H1 (cell line): ENCODE measurements around the gene CHD5. TPM values are rescaled to one million over a fixed set of nuclear protein-coding genes. Genes with fewer than 3 reads are reported as not detected.
A peak's percentile ranks its signal among the peaks of the same experiment; 100 is the strongest.

Source experiments
- CTCF ChIA-PET: fragments of 300-600 bp; sonication (Branson Sonifier 250); formaldehyde crosslinking; loops from one replicate; lab custom pipeline; 2021; ENCODE audit not compliant: partially characterized antibody; lab: Charles Lee
- POLR2A ChIA-PET: fragments of 300-600 bp; sonication (Branson Sonifier 250); formaldehyde crosslinking; loops from one replicate; lab custom pipeline; 2021; ENCODE audit warnings: inconsistent platforms; ENCODE audit not compliant: partially characterized antibody; lab: Charles Lee
- DNase-seq, 2 experiments: peaks; one replicate each; pipeline versions ENCODE4 v3.0.0 to v3.0.0-alpha.2; 2010 to 2022; ENCODE audit warnings: low spot score in 2 of 2, low read depth in 1 of 2, mixed read lengths in 1 of 2
- FAIRE-seq: peaks from 2 replicates; lab custom pipeline; 2011; peaks lifted over from hg19 to GRCh38; lab: Jason Lieb, UNC
- H2AFZ ChIP-seq: 2 replicates; pipeline ENCODE4 v1.8.1; 2012; ENCODE audit warnings: low read length, inconsistent platforms
- H2AK5ac ChIP-seq: 2 replicates; pipeline ENCODE4 v1.6.1; 2013; ENCODE audit warnings: low read depth, low read length
- H2BK120ac ChIP-seq: replicated peaks from 2 replicates; pipeline ENCODE3; 2013; ENCODE audit warnings: low read depth, low read length, inconsistent platforms
- H2BK12ac ChIP-seq: 2 replicates; pipeline ENCODE4 v1.6.1; 2013; ENCODE audit warnings: low read depth, low read length
- H2BK15ac ChIP-seq: 2 replicates; pipeline ENCODE4 v1.6.1; 2013; ENCODE audit warnings: low read length
- H2BK20ac ChIP-seq: 2 replicates; pipeline ENCODE4 v1.6.1; 2013; ENCODE audit warnings: low read length
- H2BK5ac ChIP-seq: 2 replicates; pipeline ENCODE4 v1.6.1; 2013; ENCODE audit warnings: low read depth, low read length
- H3K14ac ChIP-seq: 2 replicates; pipeline ENCODE4 v1.6.1; 2013; ENCODE audit warnings: inconsistent platforms; ENCODE audit not compliant: insufficient read length
- H3K18ac ChIP-seq: 2 replicates; pipeline ENCODE4 v1.6.1; 2013; ENCODE audit warnings: low read length; ENCODE audit errors: extremely low read depth
- H3K23ac ChIP-seq: 2 replicates; pipeline ENCODE4 v1.6.1; 2013; ENCODE audit warnings: inconsistent platforms; ENCODE audit not compliant: insufficient read length
- H3K23me2 ChIP-seq: 2 replicates; pipeline ENCODE4 v1.6.1; 2013; ENCODE audit warnings: low read depth, low read length
- H3K27ac ChIP-seq: 2 replicates; pipeline ENCODE4 v1.6.1; 2011; ENCODE audit warnings: low read depth, low read length, inconsistent platforms
- H3K27me3 ChIP-seq, 4 experiments: replicated peaks in 1 of 4; 1 replicate in 1 of 4; 2 replicates in 3 of 4; pipeline versions ENCODE4 v1.6.1 to v1.8.1; 2011 to 2013; ENCODE audit warnings: low read length in 3 of 4, mild to moderate bottlenecking in 3 of 4, inconsistent platforms in 2 of 4, mixed read lengths in 2 of 4, moderate library complexity in 1 of 4; ENCODE audit not compliant: control insufficient read depth in 3 of 4, insufficient read depth in 3 of 4; ENCODE audit errors: extremely low read depth in 1 of 4
- H3K36me3 ChIP-seq, 4 experiments: 2 replicates each; pipeline versions ENCODE4 v1.6.1 to v1.8.1; 2011 to 2013; ENCODE audit warnings: mild to moderate bottlenecking in 4 of 4, low read length in 3 of 4, moderate library complexity in 2 of 4, control low read depth in 1 of 4, inconsistent platforms in 1 of 4; ENCODE audit not compliant: insufficient read depth in 4 of 4, control insufficient read depth in 2 of 4
- H3K4ac ChIP-seq: replicated peaks from 2 replicates; pipeline ENCODE3; 2013; ENCODE audit warnings: low read length, low read depth, mixed read lengths, inconsistent platforms; ENCODE audit not compliant: insufficient read length
- H3K4me1 ChIP-seq, 4 experiments: replicated peaks in 1 of 4; 1 replicate in 1 of 4; 2 replicates in 3 of 4; pipeline versions ENCODE4 v1.6.1 to v1.8.1; 2011 to 2013; ENCODE audit warnings: low read length in 3 of 4, inconsistent platforms in 2 of 4, mixed read lengths in 1 of 4; ENCODE audit not compliant: insufficient read depth in 4 of 4, control insufficient read depth in 3 of 4
- H3K4me2 ChIP-seq, 2 experiments: 2 replicates each; pipeline versions ENCODE4 v1.6.1 to v1.8.1; 2011 to 2013; ENCODE audit warnings: low read depth in 2 of 2, low read length in 2 of 2, control low read depth in 1 of 2, inconsistent platforms in 1 of 2, mild to moderate bottlenecking in 1 of 2; ENCODE audit not compliant: insufficient read depth in 1 of 2
- H3K4me3 ChIP-seq, 4 experiments: fragments of 200-600, 300-600 bp in 1 of 4; sonication (generic), shearing (Covaris generic), sonication (Bioruptor Twin) in 1 of 4; 2 replicates each; pipeline versions ENCODE4 v1.5.1 to v1.8.1; 2011 to 2016; ENCODE audit warnings: low read length in 4 of 4, low read depth in 3 of 4, control low read depth in 2 of 4, inconsistent platforms in 2 of 4, mild to moderate bottlenecking in 2 of 4, mixed read lengths in 1 of 4, moderate library complexity in 1 of 4; ENCODE audit not compliant: insufficient read depth in 2 of 4; ENCODE audit errors: extremely low read depth in 1 of 4
- H3K56ac ChIP-seq: replicated peaks from 2 replicates; pipeline ENCODE3; 2013; ENCODE audit warnings: low read depth, mild to moderate bottlenecking, mixed read lengths, low read length, inconsistent platforms; ENCODE audit not compliant: insufficient read length
- H3K79me1 ChIP-seq: 2 replicates; pipeline ENCODE4 v1.6.1; 2013; ENCODE audit warnings: low read depth, low read length, control low read depth
- H3K79me2 ChIP-seq, 2 experiments: 2 replicates each; pipeline versions ENCODE4 v1.6.1 to v1.8.1; 2012 to 2013; ENCODE audit warnings: low read length in 2 of 2, mild to moderate bottlenecking in 2 of 2, inconsistent platforms in 1 of 2; ENCODE audit not compliant: insufficient read depth in 2 of 2, control insufficient read depth in 1 of 2
- H3K9ac ChIP-seq, 4 experiments: replicated peaks in 1 of 4; 1 replicate in 1 of 4; 2 replicates in 3 of 4; pipeline versions ENCODE4 v1.6.1 to v1.8.1; 2011 to 2013; ENCODE audit warnings: low read depth in 3 of 4, low read length in 3 of 4, control low read depth in 2 of 4, mild to moderate bottlenecking in 2 of 4, moderate library complexity in 2 of 4, inconsistent platforms in 1 of 4; ENCODE audit errors: extremely low read depth in 1 of 4
- H3K9me3 ChIP-seq, 2 experiments: 2 replicates each; pipeline versions ENCODE4 v1.6.1 to v1.8.1; 2012 to 2013; ENCODE audit warnings: mild to moderate bottlenecking in 2 of 2, moderate library complexity in 2 of 2, control low read depth in 1 of 2, inconsistent platforms in 1 of 2, low read depth in 1 of 2, low read length in 1 of 2, mixed read lengths in 1 of 2; ENCODE audit not compliant: insufficient read depth in 2 of 2
- H4K20me1 ChIP-seq, 2 experiments: replicated peaks in 1 of 2; 2 replicates each; pipeline versions ENCODE3 to v1.8.1; 2011 to 2013; ENCODE audit warnings: inconsistent platforms in 2 of 2, low read length in 2 of 2, mild to moderate bottlenecking in 1 of 2; ENCODE audit not compliant: insufficient read depth in 2 of 2, control insufficient read depth in 1 of 2
- H4K5ac ChIP-seq: 2 replicates; pipeline ENCODE4 v1.6.1; 2013; ENCODE audit warnings: low read length, low read depth, mixed read lengths, inconsistent platforms; ENCODE audit not compliant: insufficient read length
- H4K8ac ChIP-seq: 2 replicates; pipeline ENCODE4 v1.8.0; 2013; ENCODE audit warnings: mild to moderate bottlenecking, moderate library complexity, low read length, inconsistent platforms; ENCODE audit not compliant: insufficient read depth; ENCODE audit errors: extremely low read depth
- H4K91ac ChIP-seq: replicated peaks from 2 replicates; pipeline ENCODE3; 2013; ENCODE audit warnings: low read length, mixed read lengths, inconsistent platforms; ENCODE audit not compliant: insufficient read length
- ATF3 ChIP-seq: IDR thresholded peaks from 2 replicates; pipeline ENCODE4 v1.6.1; 2011; ENCODE audit warnings: low read depth, mild to moderate bottlenecking, low read length; ENCODE audit not compliant: insufficient read depth
- NRF1 ChIP-seq: IDR thresholded peaks from 2 replicates; pipeline ENCODE4 v1.6.1; 2011; ENCODE audit warnings: mild to moderate bottlenecking, low read depth, low read length, improper control_type of control experiment
- POLR2AphosphoS5 ChIP-seq: IDR thresholded peaks from 2 replicates; pipeline ENCODE4 v1.6.1; 2011; ENCODE audit warnings: low read depth, low read length
- RNF2 ChIP-seq: fragments of 200-900, 300-1000 bp; sonication (generic); IDR thresholded peaks from 2 replicates; pipeline ENCODE4 v1.7.1; 2016; ENCODE audit warnings: borderline replicate concordance, low read depth, mild to moderate bottlenecking, antibody characterized with exemption, low read length; ENCODE audit not compliant: poor library complexity, severe bottlenecking; ENCODE audit errors: missing control alignments
- SIX5 ChIP-seq: IDR thresholded peaks from 2 replicates; pipeline ENCODE4 v1.6.1; 2011; ENCODE audit warnings: mild to moderate bottlenecking, low read depth, low read length
- SP4 ChIP-seq: IDR thresholded peaks from 2 replicates; pipeline ENCODE4 v1.6.1; 2012; ENCODE audit warnings: low read length, inconsistent platforms
- USF2 ChIP-seq: IDR thresholded peaks from 2 replicates; pipeline ENCODE4 v1.6.1; 2011; ENCODE audit warnings: low read length, improper control_type of control experiment
- WGBS, 2 experiments: shearing (Covaris generic) in 1 of 2; methylation state at CpG; one replicate each; pipeline versions ENCODE4 v1.1.6 to v1.1.7; 2013 to 2015; ENCODE audit warnings: low lambda C conversion rate in 2 of 2, mixed read lengths in 2 of 2, inconsistent platforms in 1 of 2, low coverage in 1 of 2, missing lambda C conversion rate in 1 of 2; ENCODE audit not compliant: insufficient replicate concordance in 2 of 2, insufficient coverage in 1 of 2, insufficient read length in 1 of 2; ENCODE audit errors: extremely low coverage in 1 of 2, missing lambda C conversion rate in 1 of 2; 5-methylcytosine and 5-hydroxymethylcytosine counted together
- polyA plus RNA-seq, 7 experiments: library from polyadenylated mRNA; depleted of rRNA in 3 of 7; stranded (reverse) in 5 of 7; unstranded in 2 of 7; fragments of >200 nt in 5 of 7; fragments of 200-250 nt in 2 of 7; gene quantifications; 1 replicate in 5 of 7; 2 replicates in 1 of 7; 4 replicates in 1 of 7; pipeline versions ENCODE4 v1.2.1 to v1.2.3, GENCODE V29; 2011 to 2013; ENCODE audit warnings: missing spikeins in 2 of 7, mixed read lengths in 2 of 7
- total RNA-seq: library from RNA; stranded (reverse); fragmentation: NEBNext Ultra II Directional; extraction: Animal tissue kit (Norgen Biotek cat#: 25700); gene quantifications from 2 replicates; pipeline ENCODE4 v1.2.1, GENCODE V29; 2021

Gene CHD5
- total and polyA plus RNA-seq, 2 of the 8 experiments (the other 6 are each of a cell fraction or from before 2014, with no cell fraction given) = 0.42 to 1.8 TPM

- H4K5ac ChIP-seq = no peak overlapping the region
These were observed 27.8 kb upstream of the CHD5 start for GRCh38 chr1:6207921-6208320.

More at GRCh38 chr1:6207921-6208320, 27.8 kb upstream of the CHD5 start:
- Histone ChIP-seq H3K36me3 (no peaks in the 10 kb centered on the region), H4K20me1 (peaks cover 0 to 7% of the 10 kb centered on the region in 2 experiments), H3K79me1 (no peaks in the 10 kb centered on the region), H2AK5ac (peak overlapping the region; percentile 53; the same call in 1 of the 2 replicates), H3K4me2 (peak overlapping the region; percentile 23 to 57; a peak in 1 of 4 replicates), H4K91ac (no peak overlapping the region), H2BK12ac (no peak overlapping the region), H3K27me3 (peaks cover 1 to 52% (median 40%) of the 10 kb centered on the region in 4 experiments), H3K9ac (no peak overlapping the region), H3K14ac (no peak overlapping the region), H3K4ac (no peak overlapping the region), H4K8ac (no peak overlapping the region), H3K79me2 (no peaks in the 10 kb centered on the region), H2AFZ (no peak overlapping the region), H3K4me1 (peaks cover 0 to 31% (median 24%) of the 10 kb centered on the region in 4 experiments; a peak in 6 of 7 replicates), H2BK20ac (0 out of 2 replicates have a peak overlapping the region, but pooled peaks have one; percentile 21), H2BK120ac (no peak overlapping the region), H3K18ac (peak overlapping the region; percentile 71), H3K27ac (no peak overlapping the region), H3K9me3 (no peaks in the 10 kb centered on the region), H3K23me2 (peaks cover 20% of the 10 kb centered on the region; the same call in 1 of the 2 replicates), H2BK5ac (no peak overlapping the region), H2BK15ac (0 out of 2 replicates have a peak overlapping the region, but pooled peaks have one; percentile 81), H3K4me3 (no peak overlapping the region; a peak in 1 of 8 replicates), H3K23ac (no peak overlapping the region), H3K56ac (no peak overlapping the region)
- POLR2A ChIA-PET = interaction anchor here (0.6 to 5.6 kb wide), 9 partner anchors 10 to 64 kb away, joined by 3 to 78 read pairs (median 7); partner anchors contain the start of genes HES3, ICMT and RPL22
- DNase-seq (no peak), FAIRE-seq (no peak)
- CTCF ChIA-PET = interaction anchor here (0.6 to 17.1 kb wide), 13 partner anchors 10 to 966 kb away, joined by 3 to 353 read pairs (median 4); partner anchors contain the start of genes HES3 and ICMT
- no peak for TF ChIP-seq SP4
- no peak for TF ChIP-seq POLR2AphosphoS5
- TF ChIP-seq USF2 = no peak
- no peak for TF ChIP-seq RNF2
- TF ChIP-seq ATF3 = no peak
- no peak for TF ChIP-seq NRF1
- TF ChIP-seq SIX5 = no peak
- 65% methylated on average over 10 of the region's 10 CpGs; no CpG with 5 or more reads in 1 of the 2 experiments for WGBS, 2 experiments
